ENCODE measurements around the gene ZNF628.

Gene ZNF628

GRCh38 chr19:55459551-55459949 lies 16.9 kb upstream of the ZNF628 start:
- Histone ChIP-seq H3K4me1 (ENCODE audit: control insufficient read depth in 1 of 2, insufficient read depth in 2 of 2, low read length in 2 of 2) (peaks cover 7 to 12% of the 10 kb centered on the region in 2 experiments), H2BK12ac (ENCODE audit: low read length) (no peak overlapping the region), H3K4me3 (ENCODE audit: low read depth, low read length) (no peak overlapping the region), H3K36me3 (ENCODE audit: control insufficient read depth in 1 of 2, insufficient read depth in 2 of 2, low read length in 2 of 2) (peaks cover 0 to 5% of the 10 kb centered on the region in 2 experiments), H4K8ac (ENCODE audit: low read depth, low read length) (no peak overlapping the region), H3K4ac (ENCODE audit: low read depth, low read length) (no peak overlapping the region), H3K27me3 (ENCODE audit: insufficient read depth, low read length) (no peaks in the 10 kb centered on the region), H2AK5ac (ENCODE audit: low read length) (no peak overlapping the region), H2AFZ (ENCODE audit: insufficient read depth, low read length, poor library complexity) (no peak overlapping the region), H3K4me2 (ENCODE audit: low read length) (no peak overlapping the region), H3K14ac (ENCODE audit: low read length) (no peak overlapping the region), H3K9me3 (ENCODE audit: insufficient read depth, low read depth, low read length) (no peaks in the 10 kb centered on the region), H3K9ac (ENCODE audit: low read length) (no peak overlapping the region), H2BK5ac (ENCODE audit: low read depth, low read length, poor library complexity) (no peak overlapping the region), H3K27ac (ENCODE audit: low read depth, low read length) (no peak overlapping the region), H3K23ac (ENCODE audit: low read length) (no peak overlapping the region), H4K12ac (ENCODE audit: low read depth, low read length) (no peak overlapping the region), H4K91ac (ENCODE audit: low read depth, low read length) (no peak overlapping the region), H3K79me1 (ENCODE audit: low read length) (peaks cover 6% of the 10 kb centered on the region), H2BK120ac (ENCODE audit: insufficient read depth, low read length, poor library complexity) (no peak overlapping the region), H3K79me2 (ENCODE audit: control insufficient read depth, insufficient read depth, low read length, poor library complexity) (peaks cover 3% of the 10 kb centered on the region), H3K18ac (ENCODE audit: low read length) (no peak overlapping the region)
- WGBS (ENCODE audit: extremely low coverage, insufficient coverage, insufficient read length), result no CpG with 5 or more reads among the region's 8 CpGs
- DNase-seq, result no peak

- Histone ChIP-seq H2BK120ac (ENCODE audit: insufficient read depth, low read length, poor library complexity) (no peak overlapping the region), H3K36me3 (ENCODE audit: control insufficient read depth in 1 of 2, insufficient read depth in 2 of 2, low read length in 2 of 2) (peaks cover 0 to 5% of the 10 kb centered on the region in 2 experiments), H2BK5ac (ENCODE audit: low read depth, low read length, poor library complexity) (no peak overlapping the region), H3K4me3 (ENCODE audit: low read depth, low read length) (no peak overlapping the region), H4K12ac (ENCODE audit: low read depth, low read length) (no peak overlapping the region), H3K79me1 (ENCODE audit: low read length) (peaks cover 6% of the 10 kb centered on the region), H2BK12ac (ENCODE audit: low read length) (no peak overlapping the region), H3K14ac (ENCODE audit: low read length) (no peak overlapping the region), H3K4ac (ENCODE audit: low read depth, low read length) (no peak overlapping the region), H3K4me2 (ENCODE audit: low read length) (no peak overlapping the region), H2AK5ac (ENCODE audit: low read length) (no peak overlapping the region), H3K27me3 (ENCODE audit: insufficient read depth, low read length) (no peaks in the 10 kb centered on the region), H3K23ac (ENCODE audit: low read length) (no peak overlapping the region), H4K91ac (ENCODE audit: low read depth, low read length) (no peak overlapping the region), H2AFZ (ENCODE audit: insufficient read depth, low read length, poor library complexity) (no peak overlapping the region), H3K18ac (ENCODE audit: low read length) (no peak overlapping the region), H3K27ac (ENCODE audit: low read depth, low read length) (no peak overlapping the region), H3K9me3 (ENCODE audit: insufficient read depth, low read depth, low read length) (no peaks in the 10 kb centered on the region), H3K4me1 (ENCODE audit: control insufficient read depth in 1 of 2, insufficient read depth in 2 of 2, low read length in 2 of 2) (peaks cover 7 to 12% of the 10 kb centered on the region in 2 experiments), H3K79me2 (ENCODE audit: control insufficient read depth, insufficient read depth, low read length, poor library complexity) (peaks cover 3% of the 10 kb centered on the region), H4K8ac (ENCODE audit: low read depth, low read length) (no peak overlapping the region), H3K9ac (ENCODE audit: low read length) (no peak overlapping the region)
- peak in 1 of 2 donors; percentile 56 for DNase-seq
- WGBS (ENCODE audit: extremely low coverage, insufficient coverage, insufficient read length), result no CpG with 5 or more reads among the region's 16 CpGs
These were observed 16.3 kb upstream of the ZNF628 start for GRCh38 chr19:55459950-55460657.

- Histone ChIP-seq H3K36me3 (ENCODE audit: control insufficient read depth in 1 of 2, insufficient read depth in 2 of 2, low read length in 2 of 2) (peaks cover 0 to 3% of the 10 kb centered on the region in 2 experiments), H3K4me3 (ENCODE audit: low read depth, low read length) (no peak overlapping the region), H3K18ac (ENCODE audit: low read length) (peak overlapping the region; percentile 9), H4K12ac (ENCODE audit: low read depth, low read length) (no peak overlapping the region), H2BK12ac (ENCODE audit: low read length) (no peak overlapping the region), H4K91ac (ENCODE audit: low read depth, low read length) (peak overlapping the region; percentile 56), H3K9ac (ENCODE audit: low read length) (peak overlapping the region; percentile 64), H3K14ac (ENCODE audit: low read length) (peak overlapping the region; percentile 86), H3K4ac (ENCODE audit: low read depth, low read length) (no peak overlapping the region), H2AK5ac (ENCODE audit: low read length) (no peak overlapping the region), H3K79me2 (ENCODE audit: control insufficient read depth, insufficient read depth, low read length, poor library complexity) (peaks cover 3% of the 10 kb centered on the region), H3K23ac (ENCODE audit: low read length) (no peak overlapping the region), H2BK120ac (ENCODE audit: insufficient read depth, low read length, poor library complexity) (no peak overlapping the region), H3K4me1 (ENCODE audit: control insufficient read depth in 1 of 2, insufficient read depth in 2 of 2, low read length in 2 of 2) (peaks cover 7 to 12% of the 10 kb centered on the region in 2 experiments), H3K4me2 (ENCODE audit: low read length) (peak overlapping the region; percentile 90), H3K9me3 (ENCODE audit: insufficient read depth, low read depth, low read length) (no peaks in the 10 kb centered on the region), H3K27me3 (ENCODE audit: insufficient read depth, low read length) (no peaks in the 10 kb centered on the region), H3K27ac (ENCODE audit: low read depth, low read length) (no peak overlapping the region), H4K8ac (ENCODE audit: low read depth, low read length) (peak overlapping the region; percentile 72), H3K79me1 (ENCODE audit: low read length) (peaks cover 6% of the 10 kb centered on the region), H2BK5ac (ENCODE audit: low read depth, low read length, poor library complexity) (no peak overlapping the region), H2AFZ (ENCODE audit: insufficient read depth, low read length, poor library complexity) (peak overlapping the region; percentile 41)
- no CpG with 5 or more reads among the region's 24 CpGs for WGBS (ENCODE audit: extremely low coverage, insufficient coverage, insufficient read length)
- DNase-seq, result peak; percentile 26 to 62
These were observed 15.7 kb upstream of the ZNF628 start for GRCh38 chr19:55460670-55461258.

GRCh38 chr19:55461259-55461973 lies 15.0 kb upstream of the ZNF628 start, which contains the start of gene ISOC2:
Gene ISOC2, minus strand, starts transcription at chr19:55461642. Its CDS starts 5,156 bp downstream, at chr19:55456486.
- peak; percentile 100 for DNase-seq
- Histone ChIP-seq H2BK120ac (ENCODE audit: insufficient read depth, low read length, poor library complexity) (peak within 1 kb of the TSS; percentile 27), H3K79me2 (ENCODE audit: control insufficient read depth, insufficient read depth, low read length, poor library complexity) (peaks cover 3% of the 10 kb centered on the region), H3K4me2 (ENCODE audit: low read length) (peak within 1 kb of the TSS; percentile 90), H4K12ac (ENCODE audit: low read depth, low read length) (peak within 1 kb of the TSS; percentile 61), H2AFZ (ENCODE audit: insufficient read depth, low read length, poor library complexity) (peak within 1 kb of the TSS; percentile 72), H3K79me1 (ENCODE audit: low read length) (peaks cover 6% of the 10 kb centered on the region), H2BK5ac (ENCODE audit: low read depth, low read length, poor library complexity) (no peak within 1 kb of the TSS), H3K9me3 (ENCODE audit: insufficient read depth, low read depth, low read length) (no peaks in the 10 kb centered on the region), H4K8ac (ENCODE audit: low read depth, low read length) (peak within 1 kb of the TSS; percentile 87), H2BK12ac (ENCODE audit: low read length) (no peak within 1 kb of the TSS), H3K27ac (ENCODE audit: low read depth, low read length) (no peak within 1 kb of the TSS), H3K27me3 (ENCODE audit: insufficient read depth, low read length) (no peaks in the 10 kb centered on the region), H2AK5ac (ENCODE audit: low read length) (peak within 1 kb of the TSS; percentile 8), H3K36me3 (ENCODE audit: control insufficient read depth in 1 of 2, insufficient read depth in 2 of 2, low read length in 2 of 2) (no peaks in the 10 kb centered on the region), H3K4me3 (ENCODE audit: low read depth, low read length) (peak within 1 kb of the TSS; percentile 80), H3K14ac (ENCODE audit: low read length) (peak within 1 kb of the TSS; percentile 86), H3K9ac (ENCODE audit: low read length) (peak within 1 kb of the TSS; percentile 64), H3K18ac (ENCODE audit: low read length) (peak within 1 kb of the TSS; percentile 9), H3K4ac (ENCODE audit: low read depth, low read length) (peak within 1 kb of the TSS; percentile 1), H3K23ac (ENCODE audit: low read length) (no peak within 1 kb of the TSS), H4K91ac (ENCODE audit: low read depth, low read length) (peak within 1 kb of the TSS; percentile 77), H3K4me1 (ENCODE audit: control insufficient read depth in 1 of 2, insufficient read depth in 2 of 2, low read length in 2 of 2) (peaks cover 7 to 12% of the 10 kb centered on the region in 2 experiments)
- no CpG with 5 or more reads among the region's 54 CpGs for WGBS (ENCODE audit: extremely low coverage, insufficient coverage, insufficient read length)
